NB4 (cell line): Measurements from ENCODE around the gene ZNF770.

Experiments used
- POLR2A ChIP-seq: IDR thresholded peaks from 2 replicates; pipeline ENCODE4 v1.6.1; 2011; ENCODE audit warnings: mild to moderate bottlenecking; ENCODE audit not compliant: insufficient read length; ENCODE audit errors: extremely low read depth
- TF ChIP-seq, protein P1 (sequence below): IDR thresholded peaks from one replicate; pipeline ENCODE4 v1.5.1; 2012; ENCODE audit warnings: low read depth, low read length

DNA sequence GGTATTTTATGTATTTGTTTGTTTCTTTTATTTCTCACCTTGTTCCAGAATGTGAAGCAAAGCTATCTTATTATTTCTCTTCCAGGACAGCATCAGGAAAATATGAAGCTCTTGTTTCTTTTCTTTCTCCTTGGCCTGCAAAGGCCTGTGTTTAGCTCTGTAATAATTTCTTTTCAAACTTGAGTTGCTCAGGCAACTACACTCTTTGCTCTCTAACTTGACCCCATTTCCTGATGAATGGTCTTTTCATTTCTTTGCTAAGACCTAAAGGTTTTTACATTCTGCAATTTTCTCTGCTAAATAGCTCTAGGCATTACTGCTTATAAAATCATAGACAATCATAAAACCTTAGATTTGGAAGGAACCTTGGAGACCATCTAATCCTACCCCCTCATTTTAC is 26.2 kb upstream of the ZNF770 start:
- TF ChIP-seq, protein P1, sequence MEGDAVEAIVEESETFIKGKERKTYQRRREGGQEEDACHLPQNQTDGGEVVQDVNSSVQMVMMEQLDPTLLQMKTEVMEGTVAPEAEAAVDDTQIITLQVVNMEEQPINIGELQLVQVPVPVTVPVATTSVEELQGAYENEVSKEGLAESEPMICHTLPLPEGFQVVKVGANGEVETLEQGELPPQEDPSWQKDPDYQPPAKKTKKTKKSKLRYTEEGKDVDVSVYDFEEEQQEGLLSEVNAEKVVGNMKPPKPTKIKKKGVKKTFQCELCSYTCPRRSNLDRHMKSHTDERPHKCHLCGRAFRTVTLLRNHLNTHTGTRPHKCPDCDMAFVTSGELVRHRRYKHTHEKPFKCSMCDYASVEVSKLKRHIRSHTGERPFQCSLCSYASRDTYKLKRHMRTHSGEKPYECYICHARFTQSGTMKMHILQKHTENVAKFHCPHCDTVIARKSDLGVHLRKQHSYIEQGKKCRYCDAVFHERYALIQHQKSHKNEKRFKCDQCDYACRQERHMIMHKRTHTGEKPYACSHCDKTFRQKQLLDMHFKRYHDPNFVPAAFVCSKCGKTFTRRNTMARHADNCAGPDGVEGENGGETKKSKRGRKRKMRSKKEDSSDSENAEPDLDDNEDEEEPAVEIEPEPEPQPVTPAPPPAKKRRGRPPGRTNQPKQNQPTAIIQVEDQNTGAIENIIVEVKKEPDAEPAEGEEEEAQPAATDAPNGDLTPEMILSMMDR = no peak
- no peak for TF ChIP-seq POLR2A
